Omental fat pad (tissue), 4 donors: ENCODE measurements around the gene UBQLN3. TPM values are rescaled to one million over a fixed set of nuclear protein-coding genes. Genes with fewer than 3 reads are reported as not detected.

Experiments
- ATAC-seq: fragments of 150-250 bp; one replicate; pipeline ENCODE4 v1.9.1; 2016; ENCODE audit warnings: mild to moderate bottlenecking, moderate library complexity; ENCODE audit not compliant: low FRiP score
- DNase-seq: peaks from one replicate; pipeline ENCODE4 v3.0.0-alpha.2; 2019; ENCODE audit warnings: low spot score
- total RNA-seq, 4 donors: library from RNA; depleted of rRNA; stranded (reverse); fragments of >200 nt; gene quantifications; one replicate each; pipeline ENCODE4 v1.1.0, GENCODE V29; 2016
- TF ChIP-seq, protein P1 (sequence below), 3 donors: fragments of 450-650 bp; IDR thresholded peaks; one replicate each; pipeline ENCODE4 v1.5.1; 2016 to 2017; ENCODE audit warnings: antibody characterized with exemption in 3 of 3, mild to moderate bottlenecking in 3 of 3, moderate library complexity in 2 of 3

UBQLN3 gene
- total RNA-seq: 1 to 10 TPM in 2 of 4 donors, under 1 TPM in 2; 0.82 to 1.3 (median 0.98) TPM

DNA sequence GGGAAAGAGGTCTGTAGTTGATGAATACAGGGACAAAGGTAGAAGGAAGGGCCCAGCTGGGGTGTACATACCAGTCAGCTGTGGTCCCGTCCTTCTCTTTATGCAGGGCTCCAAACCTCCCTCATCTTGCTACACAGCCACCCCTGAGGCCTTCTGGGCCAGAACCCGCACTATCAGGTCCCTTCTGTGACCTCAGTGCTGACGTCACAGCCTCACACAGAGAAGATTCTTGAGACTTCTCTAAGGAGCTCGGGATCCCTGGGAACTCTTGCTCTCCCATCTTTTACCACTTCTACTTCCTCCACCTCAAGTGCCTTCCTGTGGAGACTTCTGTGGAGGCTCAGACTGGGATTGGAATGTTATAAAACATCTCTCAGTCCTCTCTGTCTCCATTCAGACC is at the start of gene UBQLN3:
TSS of gene UBQLN3 (minus strand) at position 155 of the 400 bp plus-strand sequence. CDS start 399 bp downstream, outside the sequence.
- TF ChIP-seq, protein P1, sequence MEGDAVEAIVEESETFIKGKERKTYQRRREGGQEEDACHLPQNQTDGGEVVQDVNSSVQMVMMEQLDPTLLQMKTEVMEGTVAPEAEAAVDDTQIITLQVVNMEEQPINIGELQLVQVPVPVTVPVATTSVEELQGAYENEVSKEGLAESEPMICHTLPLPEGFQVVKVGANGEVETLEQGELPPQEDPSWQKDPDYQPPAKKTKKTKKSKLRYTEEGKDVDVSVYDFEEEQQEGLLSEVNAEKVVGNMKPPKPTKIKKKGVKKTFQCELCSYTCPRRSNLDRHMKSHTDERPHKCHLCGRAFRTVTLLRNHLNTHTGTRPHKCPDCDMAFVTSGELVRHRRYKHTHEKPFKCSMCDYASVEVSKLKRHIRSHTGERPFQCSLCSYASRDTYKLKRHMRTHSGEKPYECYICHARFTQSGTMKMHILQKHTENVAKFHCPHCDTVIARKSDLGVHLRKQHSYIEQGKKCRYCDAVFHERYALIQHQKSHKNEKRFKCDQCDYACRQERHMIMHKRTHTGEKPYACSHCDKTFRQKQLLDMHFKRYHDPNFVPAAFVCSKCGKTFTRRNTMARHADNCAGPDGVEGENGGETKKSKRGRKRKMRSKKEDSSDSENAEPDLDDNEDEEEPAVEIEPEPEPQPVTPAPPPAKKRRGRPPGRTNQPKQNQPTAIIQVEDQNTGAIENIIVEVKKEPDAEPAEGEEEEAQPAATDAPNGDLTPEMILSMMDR (IDR thresholded peaks at IDR 0.05): no peak
- DNase-seq (no peak), ATAC-seq (peak; percentile 28)

DNA sequence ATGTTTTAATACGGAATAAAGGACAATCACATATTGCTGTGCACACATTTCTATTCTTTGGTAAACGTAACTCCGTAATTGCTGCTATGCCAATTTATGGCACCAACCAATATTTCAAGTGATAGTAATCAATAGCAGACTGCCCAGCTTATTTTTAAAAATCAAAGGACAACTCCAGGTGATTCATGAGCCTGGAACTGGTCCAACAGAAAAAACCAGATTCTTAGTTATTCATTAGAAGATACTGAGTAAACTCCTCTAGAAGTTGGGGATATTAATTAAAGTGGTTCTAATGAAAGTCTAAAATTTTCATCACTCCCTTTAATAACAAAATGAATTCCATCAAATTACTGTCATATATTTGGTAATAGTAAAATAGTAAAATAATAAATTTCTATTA is 48.0 kb upstream of the UBQLN3 start:
- DNase-seq (no peak), ATAC-seq (no peak)
- TF ChIP-seq, protein P1 (IDR thresholded peaks at IDR 0.05): no peak

- DNase-seq (no peak), ATAC-seq (no peak)
- TF ChIP-seq, protein P1 (IDR thresholded peaks at IDR 0.05): no peak
Observed at GRCh38 chr11:5556596-5557188, 46.9 kb upstream of the UBQLN3 start.

DNA sequence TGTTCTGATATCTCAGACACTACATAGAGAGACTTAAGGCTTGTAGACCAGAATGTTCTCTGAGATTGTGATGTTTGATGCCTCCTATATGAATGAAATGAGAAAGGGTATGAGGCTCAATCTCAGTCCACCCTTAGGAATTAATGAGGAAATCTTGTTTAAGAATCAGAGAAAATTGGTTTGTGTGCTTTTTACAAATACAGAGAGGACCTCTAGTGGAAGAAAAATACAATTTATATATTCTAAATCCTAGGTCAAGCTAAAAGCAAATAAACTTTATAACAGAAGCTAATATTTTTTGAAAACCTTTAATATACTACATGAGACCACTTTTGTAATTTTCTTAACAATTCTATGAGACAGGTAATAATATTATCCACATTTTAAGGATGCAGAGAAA is 43.6 kb upstream of the UBQLN3 start:
- TF ChIP-seq, protein P1 (IDR thresholded peaks at IDR 0.05): no peak
- DNase-seq: no peak
- no peak for ATAC-seq

- TF ChIP-seq, protein P1 (IDR thresholded peaks at IDR 0.05): no peak
- ATAC-seq (no peak), DNase-seq (no peak)
Observed at GRCh38 chr11:5550440-5551095, 40.8 kb upstream of the UBQLN3 start.

- DNase-seq (no peak), ATAC-seq (no peak)
- TF ChIP-seq, protein P1 (IDR thresholded peaks at IDR 0.05): no peak
Observed at GRCh38 chr11:5548440-5548839, 38.7 kb upstream of the UBQLN3 start, which contains the start of gene OR52H1. Gene OR52H1 (minus strand): TSS chr11:5548540. CDS start chr11:5545505, 3,035 bp downstream.

DNA sequence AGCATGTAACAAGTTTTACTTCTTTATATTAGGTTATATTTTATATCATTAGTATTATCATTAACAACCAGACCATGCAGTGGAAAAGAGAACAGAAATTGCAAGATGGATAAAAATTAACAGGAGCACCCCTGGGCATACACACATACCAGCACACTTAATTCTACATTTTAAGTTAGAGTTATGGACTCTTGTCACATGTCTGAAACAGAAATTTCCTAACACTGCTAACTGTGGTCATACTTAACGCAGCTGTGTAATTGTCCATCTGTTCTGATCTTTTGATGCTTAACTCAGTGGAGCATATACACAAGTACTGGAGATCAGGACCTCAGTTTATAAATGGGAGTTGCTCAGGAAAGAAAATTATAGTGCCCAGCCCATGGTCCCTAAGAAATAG is 38.2 kb upstream of the UBQLN3 start:
- ATAC-seq (no peak), DNase-seq (no peak)
- TF ChIP-seq, protein P1 (IDR thresholded peaks at IDR 0.05): no peak
